C4-2B (cell line): ENCODE measurements around the gene CDK6.
A peak's percentile ranks its signal among the peaks of the same experiment; 100 is the strongest.

ENCODE experiments used
- H3K27ac ChIP-seq: fragments of 450-650 bp; 2 replicates; pipeline ENCODE4 v1.5.1; 2017
- CTCF ChIP-seq: fragments of 450-650 bp; conservative IDR thresholded peaks from 2 replicates; pipeline ENCODE4 v1.5.1; 2017; ENCODE audit warnings: mild to moderate bottlenecking
- ZFX ChIP-seq: fragments of 450-650 bp; IDR thresholded peaks from 2 replicates; pipeline ENCODE4 v1.6.1; 2017

Gene CDK6

GRCh38 chr7:92653136-92653535 is 183.2 kb downstream of the CDK6 start:
- no peak for TF ChIP-seq CTCF
- no peak for TF ChIP-seq ZFX
- H3K27ac ChIP-seq = no peak overlapping the region

- H3K27ac ChIP-seq = no peak overlapping the region
- no peak for TF ChIP-seq ZFX
- no peak for TF ChIP-seq CTCF
Observed at GRCh38 chr7:92652536-92652935, 183.8 kb downstream of the CDK6 start.

GRCh38 chr7:92650391-92650790 is 186.0 kb downstream of the CDK6 start:
- no peak for TF ChIP-seq ZFX
- TF ChIP-seq CTCF = no peak
- no peak overlapping the region for H3K27ac ChIP-seq

- H3K27ac ChIP-seq = no peak overlapping the region
- TF ChIP-seq ZFX (no peak), CTCF (no peak)
Observed at GRCh38 chr7:92648067-92648466, 188.3 kb downstream of the CDK6 start.

GRCh38 chr7:92647652-92648051 is 188.7 kb downstream of the CDK6 start:
- no peak for TF ChIP-seq ZFX
- no peak for TF ChIP-seq CTCF

GRCh38 chr7:92647011-92647625 is 189.3 kb downstream of the CDK6 start:
- TF ChIP-seq ZFX = no peak
- TF ChIP-seq CTCF = no peak
- H3K27ac ChIP-seq = no peak overlapping the region

More at GRCh38 chr7:92647652-92648051, 188.7 kb downstream of the CDK6 start:
- no peak overlapping the region for H3K27ac ChIP-seq

- no peak for TF ChIP-seq ZFX
- no peak for TF ChIP-seq CTCF
- H3K27ac ChIP-seq = peak overlapping the region; percentile 28; the same call in 1 of the 2 replicates
Observed at GRCh38 chr7:92645114-92646061, 191.0 kb downstream of the CDK6 start.
